HG02610 (cell line): ENCODE results near the gene SVBP.

ENCODE experiments used
- ATAC-seq: cut with Tn5 transposase; IDR thresholded peaks from one replicate; pipeline ENCODE4 v1.9.1; 2021; ENCODE audit warnings: mild to moderate bottlenecking, moderate library complexity; ENCODE audit not compliant: unreplicated experiment

Gene SVBP

GRCh38 chr1:42765832-42766740 lies 51.1 kb downstream of the SVBP start:
- ATAC-seq, result peak; percentile 8

GRCh38 chr1:42765269-42765668 lies 51.9 kb downstream of the SVBP start:
- ATAC-seq, result no peak

GRCh38 chr1:42762269-42762668 lies 54.9 kb downstream of the SVBP start:
- no peak for ATAC-seq

GRCh38 chr1:42761567-42761966 lies 55.6 kb downstream of the SVBP start:
- no peak for ATAC-seq

- no peak for ATAC-seq
Measured at GRCh38 chr1:42759114-42759513, 58.1 kb downstream of the SVBP start.

- ATAC-seq, result no peak
Measured at GRCh38 chr1:42758641-42759040, 58.6 kb downstream of the SVBP start.

GRCh38 chr1:42757892-42758275 lies 59.3 kb downstream of the SVBP start:
- ATAC-seq, result no peak
